GM19455 (cell line): Measurements from ENCODE around the gene LSS.

ENCODE experiments used
- ATAC-seq: cut with Tn5 transposase; IDR thresholded peaks from one replicate; pipeline ENCODE4 v1.9.1; 2021; ENCODE audit not compliant: unreplicated experiment

LSS gene

DNA sequence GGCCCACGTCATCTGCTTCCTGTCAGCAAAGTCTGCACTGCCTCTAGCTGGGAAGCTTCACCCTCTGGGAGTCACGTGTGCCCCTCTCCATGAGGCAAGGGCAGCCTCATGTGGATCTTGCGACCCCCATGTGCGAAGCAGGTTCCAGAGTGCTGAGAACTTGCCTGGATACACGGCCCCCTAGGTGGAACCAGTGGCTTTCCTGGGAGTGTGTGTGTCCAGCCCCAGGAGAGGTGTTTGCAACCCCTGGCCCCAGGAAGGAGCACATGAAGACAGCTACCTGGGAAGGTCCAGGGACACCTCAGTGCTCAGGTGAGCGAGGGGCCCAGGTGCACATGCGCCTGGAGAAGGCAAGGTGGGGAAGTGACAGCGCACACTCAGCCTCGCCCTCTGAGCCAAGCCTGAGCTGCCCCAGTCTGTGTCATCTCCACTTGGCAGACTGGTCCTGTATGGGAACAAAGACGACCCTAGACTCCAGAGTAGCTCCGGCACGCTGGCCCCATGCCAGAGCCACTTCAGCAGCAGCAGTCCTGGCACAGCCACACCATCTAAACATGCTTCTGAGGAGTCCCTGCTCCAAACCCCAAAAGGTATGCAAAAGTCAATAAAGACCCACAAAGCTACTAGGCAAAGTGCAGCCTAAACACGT lies 8.9 kb downstream of the LSS start:
- no peak for ATAC-seq

DNA sequence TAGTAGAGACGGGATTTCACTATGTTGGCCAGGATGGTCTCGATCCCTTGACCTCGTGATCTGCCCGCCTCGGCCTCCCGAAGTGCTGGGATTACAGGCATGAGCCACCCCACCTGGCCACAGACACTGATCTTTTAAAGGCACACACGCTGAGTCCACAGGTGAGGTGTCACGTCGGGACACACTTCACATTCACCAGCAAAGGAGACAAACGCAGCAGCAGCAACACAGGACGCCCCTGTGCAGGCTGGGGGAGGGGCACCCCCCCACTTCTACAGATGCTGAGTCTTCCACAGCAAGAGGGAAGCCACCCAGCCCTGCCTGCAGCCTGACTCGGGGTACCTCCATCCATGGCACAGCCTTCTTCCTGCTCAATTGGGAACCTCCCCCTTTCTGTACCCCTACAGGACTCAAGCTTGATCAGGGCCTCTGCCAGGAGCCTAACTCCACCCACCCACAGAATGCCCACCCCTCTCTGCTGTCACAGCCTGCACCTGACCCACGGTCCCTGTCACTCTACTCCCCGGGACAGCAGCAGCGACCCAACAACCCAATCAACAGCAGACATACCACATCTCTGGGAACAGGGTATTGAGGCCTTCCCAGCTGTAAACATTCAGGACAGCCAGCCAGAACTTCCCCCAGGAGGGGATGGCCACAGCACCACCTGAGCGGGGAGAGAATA lies 9.5 kb downstream of the LSS start:
- no peak for ATAC-seq

DNA sequence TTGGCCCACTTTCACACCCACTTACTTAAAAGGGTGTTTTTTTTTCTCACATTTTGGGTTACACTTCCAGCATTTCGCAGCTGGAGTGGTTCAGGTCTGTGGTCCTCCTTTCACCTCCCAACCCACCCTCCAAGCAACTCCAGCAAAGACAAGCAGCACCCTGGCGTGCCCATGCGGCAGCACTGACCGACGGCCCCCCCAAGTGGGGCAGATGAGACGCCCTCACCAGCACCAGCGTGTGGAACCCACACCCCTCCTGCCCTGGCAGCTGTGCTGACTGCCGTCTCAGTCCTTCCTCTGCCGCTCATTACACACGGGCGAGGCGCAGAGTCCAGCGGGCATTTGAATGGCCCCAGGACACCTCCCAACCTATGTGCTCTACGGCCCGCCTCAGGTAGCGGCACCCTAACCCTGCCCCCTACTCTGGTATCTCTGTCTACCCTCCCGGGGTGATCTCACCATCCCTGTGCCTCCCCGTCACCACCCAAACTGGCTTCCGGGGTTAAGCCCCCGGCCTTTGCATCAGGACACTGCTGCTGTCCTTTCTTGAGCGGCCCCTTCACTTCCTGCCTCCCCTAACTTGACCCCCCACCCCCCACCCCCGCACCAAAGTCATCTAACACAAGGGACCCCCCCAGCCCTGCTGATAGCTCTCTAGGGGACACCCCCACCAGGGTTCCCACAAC lies 10.9 kb downstream of the LSS start:
- no peak for ATAC-seq

DNA sequence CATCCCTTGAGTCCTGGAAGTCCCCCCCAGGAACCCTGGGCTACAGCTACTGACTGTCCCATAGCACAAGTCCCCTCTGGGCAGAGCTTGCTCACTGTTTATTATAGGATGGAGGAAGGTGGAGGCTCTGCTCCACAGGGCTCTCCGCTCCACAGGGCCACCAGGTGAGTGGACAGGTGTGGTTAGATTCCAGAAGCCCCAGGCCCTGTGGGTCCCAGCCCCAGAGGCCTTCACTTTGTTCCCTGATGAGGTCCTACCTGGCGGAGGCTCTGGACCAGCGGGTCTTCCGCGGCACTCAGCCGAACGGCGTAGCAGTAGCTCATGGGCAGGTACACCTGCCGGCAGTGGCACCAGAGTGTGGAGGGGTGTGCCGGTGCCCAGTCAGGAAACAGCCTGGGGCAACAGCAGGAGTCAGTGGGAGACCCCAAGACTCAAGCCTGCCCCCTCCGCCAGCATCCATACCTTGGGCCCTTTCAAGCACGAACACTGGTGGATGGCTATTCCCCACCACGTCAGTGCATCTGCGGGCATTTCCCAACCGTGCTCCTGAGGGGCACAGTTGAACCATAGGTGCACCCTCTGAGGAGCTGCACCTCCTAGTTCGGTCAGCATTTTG lies 12.3 kb downstream of the LSS start:
- ATAC-seq, result no peak

DNA sequence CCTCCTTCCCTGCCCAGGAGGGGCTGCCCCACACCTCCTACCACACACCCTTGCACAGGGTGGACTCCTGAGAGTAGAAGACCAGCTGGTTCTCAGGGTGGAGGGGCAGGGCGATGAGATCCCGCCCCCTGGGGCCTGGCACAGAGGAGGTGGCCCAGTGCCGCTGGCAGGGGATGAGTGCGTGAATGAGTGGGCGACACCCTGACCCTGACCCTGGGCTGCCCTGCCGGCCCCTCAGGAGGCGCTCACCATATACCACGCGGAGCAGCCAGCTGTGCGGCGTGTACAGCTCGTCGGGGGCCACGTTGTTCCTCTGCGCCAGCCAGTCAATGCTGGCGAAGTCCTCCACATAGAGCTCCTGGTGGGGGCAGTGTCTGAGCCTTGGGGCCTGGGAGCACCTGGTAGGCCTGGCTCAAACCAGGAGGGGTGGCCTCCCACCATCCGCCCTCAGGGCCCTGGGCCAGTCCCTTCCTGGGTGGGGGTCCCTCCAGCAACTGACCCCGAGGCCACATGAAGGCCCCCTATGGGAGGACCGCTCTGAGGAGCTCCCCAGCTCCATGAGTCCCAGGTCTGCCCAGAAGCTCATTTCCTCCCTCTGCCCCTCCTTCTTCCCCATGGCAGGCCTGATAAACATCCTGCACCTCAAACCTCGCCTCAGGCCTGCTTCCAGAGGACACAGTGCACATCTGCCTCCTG lies 13.0 kb downstream of the LSS start:
- ATAC-seq, result no peak

DNA sequence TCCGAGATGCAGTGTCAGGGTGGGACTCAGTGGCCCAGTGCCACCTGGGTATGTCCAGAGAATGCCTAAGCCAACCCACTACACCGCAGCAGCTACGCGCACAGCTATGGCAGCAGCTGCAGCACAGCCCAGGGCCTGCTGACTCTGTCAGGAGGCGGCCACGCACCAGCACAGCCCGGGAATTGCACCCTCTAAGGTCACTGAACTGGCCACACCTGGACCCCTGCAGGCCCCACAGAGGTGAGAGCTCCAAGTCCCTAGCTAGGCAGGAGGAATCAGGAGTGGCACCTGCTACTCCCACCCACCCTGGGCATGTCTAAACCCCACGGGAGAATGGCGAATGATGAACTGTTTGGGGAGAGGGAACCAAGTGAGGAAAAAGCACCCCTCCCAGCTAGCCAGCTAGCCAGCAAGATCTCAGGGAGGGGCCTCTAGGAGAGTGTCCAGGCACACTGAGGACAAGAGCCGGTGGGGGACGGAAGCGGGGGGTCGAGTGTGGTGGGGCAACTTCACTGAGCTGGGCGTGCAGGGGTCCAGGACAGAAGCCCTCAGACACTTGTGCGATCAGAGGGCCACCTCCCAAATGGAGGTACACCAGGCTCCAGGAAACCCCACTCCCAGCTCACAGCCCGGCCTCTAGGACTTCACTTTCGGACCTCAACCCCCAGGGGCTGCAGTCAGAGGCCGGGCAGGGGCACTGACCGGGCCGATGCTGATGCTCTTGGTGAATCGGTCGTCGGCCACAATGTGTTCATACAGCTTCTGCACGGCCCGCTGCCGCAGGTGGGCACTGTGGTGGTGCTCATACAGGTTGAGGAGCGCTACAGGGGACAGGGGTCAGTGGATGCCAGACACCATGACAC lies 13.9 kb downstream of the LSS start:
- no peak for ATAC-seq

DNA sequence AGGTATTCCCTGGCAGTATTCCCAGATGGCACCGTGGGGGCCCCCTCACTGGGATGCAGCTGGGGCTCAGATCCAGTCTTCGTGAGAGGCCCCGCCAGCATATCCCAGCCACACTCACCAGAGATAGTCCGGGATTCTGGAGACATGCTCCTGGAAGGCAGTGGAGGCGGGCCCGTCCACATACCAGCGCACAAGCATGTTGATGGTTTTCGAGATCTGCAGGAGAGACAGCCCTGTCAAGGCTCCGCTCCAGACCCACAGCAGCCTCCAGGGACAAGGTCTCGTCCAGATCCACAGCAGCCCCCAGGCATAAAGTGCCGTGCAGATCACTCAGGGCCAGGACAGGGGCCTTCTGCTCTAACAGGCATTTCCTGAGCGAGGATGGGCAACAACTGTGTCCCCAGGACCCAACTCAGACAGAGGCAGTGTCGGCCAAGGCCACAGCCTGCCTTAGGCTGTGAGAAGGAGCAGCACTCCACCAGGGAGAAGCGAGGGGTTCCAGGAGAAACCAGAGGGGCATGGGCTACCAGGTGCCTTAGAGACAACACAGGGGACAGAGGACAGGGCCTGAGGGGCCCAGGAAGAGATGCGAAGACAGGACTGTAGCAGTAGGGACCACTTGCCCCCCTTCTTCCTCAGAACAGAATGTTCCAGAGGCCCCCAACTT lies 14.8 kb downstream of the LSS start:
- no peak for ATAC-seq

DNA sequence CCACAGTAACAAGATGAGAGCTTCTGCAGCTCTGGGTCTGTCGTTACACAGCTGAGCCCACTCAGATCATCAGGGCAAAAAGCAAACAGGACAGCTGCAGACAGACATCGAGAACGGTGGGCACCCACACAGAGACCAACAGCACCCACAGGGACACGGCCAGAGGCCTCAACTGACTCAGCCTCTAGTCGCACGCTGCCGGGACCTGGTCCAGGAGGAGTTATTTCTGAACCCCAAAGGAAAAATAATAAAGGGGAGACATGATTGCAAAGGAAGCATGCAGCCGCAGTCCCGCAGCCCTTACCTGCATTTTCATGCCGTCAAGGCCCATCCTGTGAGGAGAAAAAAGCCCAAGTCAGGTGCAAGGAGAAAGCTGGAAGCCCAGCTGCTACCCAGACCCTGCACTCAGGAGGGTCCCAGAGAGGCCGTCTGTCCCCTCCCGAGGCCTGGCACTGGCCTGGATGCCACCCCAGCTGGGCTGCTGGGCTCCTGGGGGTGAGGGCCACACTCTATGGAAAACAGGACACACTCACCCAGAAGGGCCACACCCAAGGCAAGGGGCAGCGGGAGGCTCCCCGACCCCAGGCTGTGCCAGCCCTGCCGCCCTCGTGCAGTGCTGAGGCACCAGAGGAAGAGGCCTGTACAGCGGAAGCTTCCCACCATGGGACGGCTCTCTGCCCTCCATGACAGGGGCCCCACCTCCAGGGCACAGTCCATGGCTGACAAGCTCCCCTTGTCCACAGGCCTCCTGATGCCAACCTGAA lies 15.7 kb downstream of the LSS start:
- no peak for ATAC-seq

DNA sequence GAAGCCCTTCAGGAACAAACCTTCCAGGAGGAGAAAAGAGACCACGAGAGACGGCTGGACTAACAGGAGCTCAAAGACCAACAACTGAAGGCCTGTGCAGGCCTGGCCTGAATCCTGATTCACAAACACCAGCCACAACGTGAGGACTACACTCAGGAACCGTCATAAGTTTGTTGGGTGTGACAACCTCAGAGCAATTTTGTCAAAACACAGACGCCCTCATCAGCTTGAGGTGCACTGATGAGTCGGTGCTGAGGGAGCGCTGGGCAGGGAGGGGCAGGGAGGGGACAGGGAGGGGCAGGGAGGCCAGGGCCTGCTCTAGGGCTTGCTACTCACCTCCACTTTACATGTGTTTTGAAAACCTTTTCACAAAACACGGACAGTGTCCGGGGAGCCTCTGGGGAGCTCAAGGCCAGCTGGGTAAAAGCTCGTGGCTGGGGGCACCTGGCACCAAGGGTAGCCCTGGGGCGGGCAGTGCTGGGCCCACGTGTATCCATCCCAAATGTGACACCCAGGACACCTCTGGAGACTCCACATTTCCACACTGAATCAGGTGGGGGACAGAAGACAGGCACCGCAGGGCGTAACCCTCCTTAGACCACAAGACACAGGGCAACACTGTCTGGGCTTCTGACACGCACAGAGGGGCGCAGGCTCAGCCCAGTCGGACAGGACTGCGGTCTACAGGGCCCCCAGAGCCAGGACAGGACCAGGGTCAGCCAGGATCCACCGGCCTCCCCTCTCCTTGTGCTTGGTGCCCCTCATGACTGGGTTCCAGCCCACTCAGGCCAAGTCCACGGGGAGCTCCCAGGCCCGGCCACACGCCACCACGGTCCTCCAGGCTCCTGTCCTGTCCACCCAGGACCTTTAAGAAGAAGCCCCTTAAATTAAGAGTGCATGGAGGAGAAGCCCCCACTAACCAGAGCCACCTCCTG lies 16.5 kb downstream of the LSS start:
- no peak for ATAC-seq

DNA sequence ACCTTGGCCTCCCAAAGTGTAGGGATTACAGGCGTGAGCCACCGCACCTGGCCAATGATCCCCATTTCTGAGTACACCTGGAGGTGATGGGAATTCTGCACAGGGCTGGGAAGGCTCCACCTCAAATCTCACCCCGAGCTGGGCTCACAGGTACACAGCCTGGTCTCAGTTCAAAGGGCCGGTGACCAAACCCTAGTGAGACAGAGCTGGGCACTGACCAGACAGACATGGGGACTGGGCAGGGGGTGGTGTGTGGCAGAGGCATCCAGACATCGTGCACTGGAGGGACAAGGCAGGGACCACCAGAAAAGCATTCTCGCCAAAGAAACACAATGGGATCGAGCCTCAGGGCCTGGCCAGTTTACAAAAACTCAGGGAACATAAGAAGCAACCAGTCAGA lies 17.2 kb downstream of the LSS start:
- no peak for ATAC-seq

DNA sequence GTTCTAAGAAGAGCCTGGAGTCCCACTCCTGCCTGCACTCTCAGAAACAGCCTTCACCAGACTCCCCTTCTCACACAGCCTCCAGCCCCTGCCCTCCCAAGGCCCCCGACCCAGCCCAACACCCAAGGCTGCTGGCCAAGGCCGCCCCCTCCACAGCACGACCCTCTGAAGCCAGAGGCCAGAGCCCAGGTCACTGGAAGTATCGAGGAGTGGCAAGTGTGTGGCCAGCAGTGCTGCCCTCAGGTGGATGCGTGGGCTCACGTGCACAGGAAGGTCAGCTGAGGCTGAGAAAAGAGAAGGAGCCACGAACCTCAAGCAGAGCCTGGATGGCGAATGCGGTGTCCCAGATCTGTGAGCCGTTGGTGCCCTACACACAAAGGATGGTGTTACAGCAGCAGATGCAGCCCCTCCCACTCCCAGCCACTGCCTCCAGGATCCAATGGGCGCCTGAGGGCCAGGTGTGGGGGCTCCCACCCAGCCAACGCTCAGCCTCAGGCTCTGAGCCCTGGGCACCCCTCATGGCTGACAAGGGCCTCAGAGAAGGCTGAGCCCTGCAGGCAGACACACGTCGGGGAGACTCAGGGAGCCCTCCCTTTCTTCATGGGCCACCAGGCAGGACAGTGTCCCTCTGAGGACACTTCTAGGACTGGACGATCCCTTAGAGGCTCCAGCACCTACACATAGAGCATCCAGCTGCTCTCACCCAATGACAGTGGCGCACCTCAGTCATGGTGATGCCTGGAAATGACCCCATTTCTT lies 18.0 kb downstream of the LSS start:
- ATAC-seq, result no peak

DNA sequence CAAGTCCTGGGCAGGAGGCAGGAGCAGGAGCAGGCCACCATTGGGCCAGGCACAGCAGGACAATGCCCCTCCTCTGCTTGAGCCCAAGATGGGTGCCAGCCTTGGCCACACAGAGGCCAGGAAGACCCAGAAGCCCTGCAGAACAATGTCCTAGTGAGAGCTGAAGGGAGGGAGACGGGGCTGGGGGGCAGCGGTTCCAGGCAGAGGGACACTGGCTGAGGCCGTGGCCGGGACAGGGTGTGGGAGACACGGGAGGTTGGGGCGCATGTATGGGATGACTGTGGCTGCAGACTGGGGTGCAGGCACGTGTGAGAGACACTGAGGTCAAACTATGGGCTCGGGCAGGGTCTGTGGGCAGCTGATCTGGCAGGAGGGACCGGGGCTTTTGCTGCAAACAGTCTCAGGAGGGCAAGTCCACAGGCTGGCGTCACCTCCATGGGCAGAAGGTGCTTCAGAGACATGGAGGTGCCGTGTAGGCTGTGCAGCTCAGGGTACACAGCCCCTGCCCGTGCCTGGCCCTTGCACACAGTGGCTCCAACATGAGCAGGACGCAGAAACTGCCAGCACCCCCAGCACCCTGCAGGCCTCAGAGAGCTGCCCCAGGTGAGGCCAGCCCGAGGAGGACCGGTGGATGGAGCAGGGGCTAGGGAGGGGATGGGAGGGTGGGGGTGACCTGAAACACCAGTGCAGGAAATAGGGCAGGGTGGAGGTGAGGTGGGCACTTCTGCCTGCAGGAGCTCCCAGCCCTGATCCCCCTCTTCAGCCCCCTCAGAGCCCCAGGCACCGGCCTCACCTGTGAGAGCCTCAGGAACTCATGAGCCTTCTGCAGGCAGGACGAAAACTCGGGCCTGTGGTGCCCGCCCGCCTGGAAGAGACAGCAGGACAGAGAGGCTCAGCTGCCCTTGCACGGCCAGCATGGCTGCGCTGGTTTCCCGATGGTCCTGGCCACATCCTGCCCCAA lies 19.5 kb downstream of the LSS start:
- ATAC-seq, result no peak

DNA sequence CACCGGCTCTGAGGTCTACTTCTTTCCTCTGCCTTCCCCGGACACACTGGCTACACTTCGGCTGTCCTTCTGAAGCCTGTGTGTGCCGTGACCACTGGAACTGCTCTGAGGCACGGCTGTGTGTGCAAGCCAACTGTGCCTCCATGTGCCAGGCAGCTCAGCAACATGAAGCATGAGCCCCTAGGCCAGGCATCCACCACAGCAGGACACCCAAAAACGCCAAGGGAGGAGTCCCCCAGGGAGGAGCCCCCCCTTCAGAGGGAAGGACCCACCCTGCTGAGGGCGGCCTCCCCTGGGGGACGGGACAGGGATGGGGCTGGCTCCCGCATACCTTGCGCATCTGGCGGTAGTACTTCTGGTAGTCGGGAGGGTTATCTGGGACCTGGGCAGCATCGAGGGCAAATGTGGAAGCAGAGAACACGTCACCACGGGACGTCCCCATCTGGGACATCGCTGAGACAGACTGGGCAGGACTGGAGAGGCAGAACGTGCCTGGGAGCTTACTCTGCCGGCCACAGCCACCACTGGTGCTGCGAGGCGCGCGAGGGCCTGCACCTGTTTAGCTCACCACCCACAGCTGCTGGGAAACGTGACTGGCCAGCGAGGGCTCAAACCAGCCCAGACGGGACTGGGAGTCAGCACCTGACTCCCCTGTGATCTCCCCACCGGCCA lies 20.5 kb downstream of the LSS start:
- no peak for ATAC-seq

DNA sequence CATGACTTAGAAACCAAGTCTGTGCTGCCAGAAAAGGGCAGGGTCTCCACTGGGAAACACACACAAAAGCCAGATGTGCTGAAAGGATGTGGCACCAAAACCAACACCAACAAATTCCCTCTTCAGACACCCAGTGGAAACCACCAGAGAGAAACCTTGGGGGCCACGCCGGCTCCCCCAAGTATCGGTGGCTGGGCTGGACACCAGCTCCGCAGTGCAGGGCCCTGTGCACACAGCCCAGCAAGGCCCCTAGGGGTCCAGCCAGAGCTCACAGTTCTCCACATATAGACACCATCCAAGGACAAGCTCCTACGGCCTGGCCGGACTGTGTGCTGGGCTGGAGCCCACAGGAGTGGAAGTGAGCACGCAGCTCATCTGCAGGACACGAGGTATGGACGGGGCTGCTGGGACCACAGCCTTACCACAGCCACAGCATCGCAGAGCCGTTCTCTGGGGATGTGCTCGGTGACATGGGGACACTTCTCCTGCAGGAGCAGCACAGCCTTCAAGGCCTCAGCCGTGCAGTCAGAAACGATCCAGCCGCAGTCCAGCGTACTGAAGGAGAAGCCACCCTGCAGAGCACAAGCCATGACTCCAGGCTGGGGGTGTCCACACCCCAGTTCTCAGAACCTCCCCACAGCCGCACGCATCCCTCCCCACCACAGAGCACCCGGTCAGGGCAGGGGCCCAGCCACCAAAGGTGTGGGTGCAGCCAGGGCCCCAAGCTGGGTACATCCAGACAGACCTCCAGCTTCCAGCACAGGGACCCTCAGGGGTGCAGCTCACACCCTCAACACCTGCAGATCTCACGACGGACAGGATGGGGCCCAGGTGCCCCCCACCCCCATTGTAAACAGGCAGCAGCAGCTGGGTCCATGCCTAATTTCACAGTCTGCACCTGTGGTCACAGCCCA lies 21.3 kb downstream of the LSS start:
- no peak for ATAC-seq
